Measurements from ENCODE around the gene NUFIP2.
"Not testable (repeated sequence)": the region's sequence is repeated elsewhere in the genome, so short reads cannot be mapped to it uniquely, and the experiment has no call there.

NUFIP2 gene

GRCh38 chr17:29235904-29236303, 58.0 kb downstream of the NUFIP2 start:
- TF ChIP-seq BACH2 (CRISPR knock-in tag; IDR thresholded peaks at IDR 0.05; ENCODE audit: borderline replicate concordance) (no peak), RARB (CRISPR knock-in tag; IDR thresholded peaks at IDR 0.05) (no peak), CSDC2 (CRISPR knock-in tag; IDR thresholded peaks at IDR 0.05) (no peak), PPARA (CRISPR knock-in tag; IDR thresholded peaks at IDR 0.05; ENCODE audit: borderline replicate concordance) (no peak), SNAI2 (CRISPR knock-in tag; IDR thresholded peaks at IDR 0.05) (no peak), ISL1 (CRISPR knock-in tag; IDR thresholded peaks at IDR 0.05) (no peak), ZFP3 (CRISPR knock-in tag; IDR thresholded peaks at IDR 0.05) (no peak), ARNTL (CRISPR knock-in tag; IDR thresholded peaks at IDR 0.05; ENCODE audit: borderline replicate concordance, low read depth) (no peak), ZC3H10 (CRISPR knock-in tag; IDR thresholded peaks at IDR 0.05) (no peak), ZNF70 (CRISPR knock-in tag; IDR thresholded peaks at IDR 0.05) (no peak), CREB5 (CRISPR knock-in tag; IDR thresholded peaks at IDR 0.05; ENCODE audit: low read depth) (no peak), POU6F1 (CRISPR knock-in tag; IDR thresholded peaks at IDR 0.05; ENCODE audit: borderline replicate concordance, low read depth) (no peak), PATZ1 (CRISPR knock-in tag; IDR thresholded peaks at IDR 0.05; ENCODE audit: borderline replicate concordance) (no peak), CSRNP3 (CRISPR knock-in tag; IDR thresholded peaks at IDR 0.05) (no peak), ZNF8 (CRISPR knock-in tag; IDR thresholded peaks at IDR 0.05) (no peak)
- ATAC-seq, result no peak

GRCh38 chr17:29234972-29235371, 59.0 kb downstream of the NUFIP2 start:
- not testable (repeated sequence) for ATAC-seq

- ATAC-seq, result no peak
- TF ChIP-seq TCF4 (CRISPR knock-in tag; IDR thresholded peaks at IDR 0.05; ENCODE audit: borderline replicate concordance) (no peak), RARB (CRISPR knock-in tag; IDR thresholded peaks at IDR 0.05) (no peak), OSR1 (CRISPR knock-in tag; IDR thresholded peaks at IDR 0.05) (no peak), POU6F1 (CRISPR knock-in tag; IDR thresholded peaks at IDR 0.05; ENCODE audit: borderline replicate concordance, low read depth) (no peak), ZNF565 (CRISPR knock-in tag; conservative IDR thresholded peaks at IDR 0.05; ENCODE audit: low read depth) (no peak), ZFP30 (CRISPR knock-in tag; IDR thresholded peaks at IDR 0.05) (no peak), ISL1 (CRISPR knock-in tag; IDR thresholded peaks at IDR 0.05) (no peak)
Observed at GRCh38 chr17:29233301-29233700, 60.6 kb downstream of the NUFIP2 start.

GRCh38 chr17:29225396-29225795, 68.6 kb downstream of the NUFIP2 start:
- no peak for ATAC-seq
- TF ChIP-seq GLIS3 (CRISPR knock-in tag; IDR thresholded peaks at IDR 0.05), result no peak
- TF ChIP-seq ZNF8 (CRISPR knock-in tag; IDR thresholded peaks at IDR 0.05), result no peak
- no peak for TF ChIP-seq ZFP3 (CRISPR knock-in tag; IDR thresholded peaks at IDR 0.05)
- no peak for TF ChIP-seq SNAI2 (CRISPR knock-in tag; IDR thresholded peaks at IDR 0.05)
- TF ChIP-seq ZFP30 (CRISPR knock-in tag; IDR thresholded peaks at IDR 0.05), result no peak
- TF ChIP-seq POU6F1 (CRISPR knock-in tag; IDR thresholded peaks at IDR 0.05; ENCODE audit: borderline replicate concordance, low read depth), result no peak
- no peak for TF ChIP-seq RARB (CRISPR knock-in tag; IDR thresholded peaks at IDR 0.05)
- no peak for TF ChIP-seq ZC3H10 (CRISPR knock-in tag; IDR thresholded peaks at IDR 0.05)
- no peak for TF ChIP-seq CSRNP3 (CRISPR knock-in tag; IDR thresholded peaks at IDR 0.05)
- no peak for TF ChIP-seq ZNF70 (CRISPR knock-in tag; IDR thresholded peaks at IDR 0.05)
- TF ChIP-seq BACH2 (CRISPR knock-in tag; IDR thresholded peaks at IDR 0.05; ENCODE audit: borderline replicate concordance), result no peak
- TF ChIP-seq ZNF565 (CRISPR knock-in tag; conservative IDR thresholded peaks at IDR 0.05; ENCODE audit: low read depth), result no peak
- no peak for TF ChIP-seq ESRRG (CRISPR knock-in tag; IDR thresholded peaks at IDR 0.05)
- no peak for TF ChIP-seq PATZ1 (CRISPR knock-in tag; IDR thresholded peaks at IDR 0.05; ENCODE audit: borderline replicate concordance)
- no peak for TF ChIP-seq OSR1 (CRISPR knock-in tag; IDR thresholded peaks at IDR 0.05)
- TF ChIP-seq CSDC2 (CRISPR knock-in tag; IDR thresholded peaks at IDR 0.05), result no peak

- not testable (repeated sequence) for ATAC-seq
Observed at GRCh38 chr17:29221338-29221737, 72.6 kb downstream of the NUFIP2 start.

All from SK-N-SH treated with all-trans-retinoic acid at 6 μM for 48 hours (cell line).